ENCODE data around the gene AKT3. TPM values are rescaled to one million over a fixed set of nuclear protein-coding genes. Genes with fewer than 3 reads are reported as not detected.

Gene AKT3
- polyA plus RNA-seq, 3 donors, result 21.3 to 23.9 (median 22.2) TPM

- no peak for DNase-seq
Measured at GRCh38 chr1:243510928-243511327, 339.1 kb downstream of the AKT3 start.

- DNase-seq, result no peak
Measured at GRCh38 chr1:243508943-243509342, 341.1 kb downstream of the AKT3 start.

- no peak for DNase-seq
Measured at GRCh38 chr1:243508303-243508713, 341.7 kb downstream of the AKT3 start.

GRCh38 chr1:243507672-243508302 is 342.3 kb downstream of the AKT3 start:
- DNase-seq, result no peak

GRCh38 chr1:243507001-243507671 is 342.9 kb downstream of the AKT3 start:
- no peak for DNase-seq

- DNase-seq, result no peak
Measured at GRCh38 chr1:243505986-243506689, 343.9 kb downstream of the AKT3 start.

GRCh38 chr1:243503155-243503554 is 346.9 kb downstream of the AKT3 start:
- no peak for DNase-seq

GRCh38 chr1:243501002-243501401 is 349.0 kb downstream of the AKT3 start:
- no peak for DNase-seq

- no peak for DNase-seq
Measured at GRCh38 chr1:243500512-243500911, 349.5 kb downstream of the AKT3 start.

- DNase-seq, result no peak
Measured at GRCh38 chr1:243499711-243500110, 350.3 kb downstream of the AKT3 start.

- DNase-seq, result no peak
Measured at GRCh38 chr1:243499248-243499647, 350.8 kb downstream of the AKT3 start.

- no peak for DNase-seq
Measured at GRCh38 chr1:243497939-243498681, 351.9 kb downstream of the AKT3 start.

GRCh38 chr1:243496806-243497205 is 353.2 kb downstream of the AKT3 start:
- no peak for DNase-seq

GRCh38 chr1:243496187-243496646 is 353.8 kb downstream of the AKT3 start:
- peak; percentile 39 for DNase-seq

GRCh38 chr1:243495442-243496186 is 354.4 kb downstream of the AKT3 start:
- DNase-seq, result no peak

GRCh38 chr1:243494741-243495431 is 355.2 kb downstream of the AKT3 start:
- DNase-seq, result no peak

GRCh38 chr1:243493156-243494129 is 356.6 kb downstream of the AKT3 start:
- no peak for DNase-seq

- no peak for DNase-seq
Measured at GRCh38 chr1:243490748-243491686, 359.0 kb downstream of the AKT3 start.
